ENCODE data around the gene CDC34.

GRCh38 chr19:524062-524674, 7.4 kb upstream of the CDC34 start:
- no peak for TF ChIP-seq CTCF (IDR thresholded peaks at IDR 0.05)
- no peak for TF ChIP-seq POLR2A (IDR thresholded peaks at IDR 0.05)
